Measurements from ENCODE around the gene STRN3.

GRCh38 chr14:30907659-30908057 lies 118.5 kb downstream of the STRN3 start:
- TF ChIP-seq FOXA1 (IDR thresholded peaks at IDR 0.05) (no peak), GABPA (IDR thresholded peaks at IDR 0.05 in 1 of 2, conservative IDR thresholded peaks at IDR 0.05 in 1 of 2) (no peak), RAD21 (IDR thresholded peaks at IDR 0.05) (no peak)
- TF ChIP-seq, protein P1, sequence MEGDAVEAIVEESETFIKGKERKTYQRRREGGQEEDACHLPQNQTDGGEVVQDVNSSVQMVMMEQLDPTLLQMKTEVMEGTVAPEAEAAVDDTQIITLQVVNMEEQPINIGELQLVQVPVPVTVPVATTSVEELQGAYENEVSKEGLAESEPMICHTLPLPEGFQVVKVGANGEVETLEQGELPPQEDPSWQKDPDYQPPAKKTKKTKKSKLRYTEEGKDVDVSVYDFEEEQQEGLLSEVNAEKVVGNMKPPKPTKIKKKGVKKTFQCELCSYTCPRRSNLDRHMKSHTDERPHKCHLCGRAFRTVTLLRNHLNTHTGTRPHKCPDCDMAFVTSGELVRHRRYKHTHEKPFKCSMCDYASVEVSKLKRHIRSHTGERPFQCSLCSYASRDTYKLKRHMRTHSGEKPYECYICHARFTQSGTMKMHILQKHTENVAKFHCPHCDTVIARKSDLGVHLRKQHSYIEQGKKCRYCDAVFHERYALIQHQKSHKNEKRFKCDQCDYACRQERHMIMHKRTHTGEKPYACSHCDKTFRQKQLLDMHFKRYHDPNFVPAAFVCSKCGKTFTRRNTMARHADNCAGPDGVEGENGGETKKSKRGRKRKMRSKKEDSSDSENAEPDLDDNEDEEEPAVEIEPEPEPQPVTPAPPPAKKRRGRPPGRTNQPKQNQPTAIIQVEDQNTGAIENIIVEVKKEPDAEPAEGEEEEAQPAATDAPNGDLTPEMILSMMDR (IDR thresholded peaks at IDR 0.05; ENCODE audit: low read depth, low read length, missing input control) = no peak

Measured in liver (tissue), 3 donors.